HG03280 (cell line): ENCODE results near the gene CDHR1.

Experiments
- ATAC-seq: cut with Tn5 transposase; IDR thresholded peaks from one replicate; pipeline ENCODE4 v1.9.1; 2021; ENCODE audit warnings: mild to moderate bottlenecking, moderate library complexity; ENCODE audit not compliant: unreplicated experiment

Gene CDHR1

GRCh38 chr10:84197643-84198042 is 3.3 kb downstream of the CDHR1 start:
- ATAC-seq: no peak

GRCh38 chr10:84198206-84198915 is 4.0 kb downstream of the CDHR1 start:
- ATAC-seq: no peak

- ATAC-seq: no peak
Observed at GRCh38 chr10:84200537-84201243, 6.4 kb downstream of the CDHR1 start.

GRCh38 chr10:84201244-84201606 is 6.9 kb downstream of the CDHR1 start:
- no peak for ATAC-seq

GRCh38 chr10:84201682-84202081 is 7.3 kb downstream of the CDHR1 start:
- ATAC-seq: no peak

- no peak for ATAC-seq
Observed at GRCh38 chr10:84202349-84202748, 8.0 kb downstream of the CDHR1 start.

- ATAC-seq: peak; percentile 44
Observed at GRCh38 chr10:84204122-84204521, 9.8 kb downstream of the CDHR1 start.

- no peak for ATAC-seq
Observed at GRCh38 chr10:84204610-84205009, 10.3 kb downstream of the CDHR1 start.

GRCh38 chr10:84205049-84205852 is 10.9 kb downstream of the CDHR1 start:
- peak; percentile 73 for ATAC-seq

GRCh38 chr10:84205853-84206525 is 11.7 kb downstream of the CDHR1 start:
- no peak for ATAC-seq

GRCh38 chr10:84208023-84208422 is 13.7 kb downstream of the CDHR1 start:
- no peak for ATAC-seq

GRCh38 chr10:84211566-84211965 is 17.2 kb downstream of the CDHR1 start:
- ATAC-seq: no peak

- ATAC-seq: no peak
Observed at GRCh38 chr10:84212014-84212413, 17.7 kb downstream of the CDHR1 start.

- ATAC-seq: no peak
Observed at GRCh38 chr10:84213076-84213475, 18.7 kb downstream of the CDHR1 start.

- no peak for ATAC-seq
Observed at GRCh38 chr10:84214046-84214572, 19.8 kb downstream of the CDHR1 start.

GRCh38 chr10:84214612-84215235 is 20.4 kb downstream of the CDHR1 start:
- ATAC-seq: peak; percentile 88

GRCh38 chr10:84216834-84217233 is 22.5 kb downstream of the CDHR1 start:
- ATAC-seq: no peak

- no peak for ATAC-seq
Observed at GRCh38 chr10:84217746-84218145, 23.4 kb downstream of the CDHR1 start.

- ATAC-seq: no peak
Observed at GRCh38 chr10:84221916-84222315, 27.6 kb downstream of the CDHR1 start.

GRCh38 chr10:84224411-84225028 is 30.2 kb downstream of the CDHR1 start:
- no peak for ATAC-seq
